ENCODE measurements around the gene ADGRV1.

The ADGRV1 gene

GRCh38 chr5:90803381-90803780 is 244.8 kb downstream of the ADGRV1 start:
- Histone ChIP-seq H3K27me3 (replicated peaks; ENCODE audit: control insufficient read depth, insufficient read depth, low read length) (no peaks in the 10 kb centered on the region; the same call in 1 of the 2 replicates), H3K36me3 (ENCODE audit: control insufficient read depth, insufficient read depth, low read length) (no peaks in the 10 kb centered on the region), H3K4me3 (replicated peaks; ENCODE audit: low read depth, low read length) (no peak overlapping the region)
- TF ChIP-seq, protein P1, sequence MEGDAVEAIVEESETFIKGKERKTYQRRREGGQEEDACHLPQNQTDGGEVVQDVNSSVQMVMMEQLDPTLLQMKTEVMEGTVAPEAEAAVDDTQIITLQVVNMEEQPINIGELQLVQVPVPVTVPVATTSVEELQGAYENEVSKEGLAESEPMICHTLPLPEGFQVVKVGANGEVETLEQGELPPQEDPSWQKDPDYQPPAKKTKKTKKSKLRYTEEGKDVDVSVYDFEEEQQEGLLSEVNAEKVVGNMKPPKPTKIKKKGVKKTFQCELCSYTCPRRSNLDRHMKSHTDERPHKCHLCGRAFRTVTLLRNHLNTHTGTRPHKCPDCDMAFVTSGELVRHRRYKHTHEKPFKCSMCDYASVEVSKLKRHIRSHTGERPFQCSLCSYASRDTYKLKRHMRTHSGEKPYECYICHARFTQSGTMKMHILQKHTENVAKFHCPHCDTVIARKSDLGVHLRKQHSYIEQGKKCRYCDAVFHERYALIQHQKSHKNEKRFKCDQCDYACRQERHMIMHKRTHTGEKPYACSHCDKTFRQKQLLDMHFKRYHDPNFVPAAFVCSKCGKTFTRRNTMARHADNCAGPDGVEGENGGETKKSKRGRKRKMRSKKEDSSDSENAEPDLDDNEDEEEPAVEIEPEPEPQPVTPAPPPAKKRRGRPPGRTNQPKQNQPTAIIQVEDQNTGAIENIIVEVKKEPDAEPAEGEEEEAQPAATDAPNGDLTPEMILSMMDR (IDR thresholded peaks at IDR 0.05; ENCODE audit: insufficient read depth, low read length, poor library complexity, severe bottlenecking) = no peak
- DNase-seq (ENCODE audit: extremely low read depth, insufficient read length) = no peak

- TF ChIP-seq, protein P1 (IDR thresholded peaks at IDR 0.05; ENCODE audit: insufficient read depth, low read length, poor library complexity, severe bottlenecking) = no peak
- H3K4me3 ChIP-seq (replicated peaks; ENCODE audit: low read depth, low read length) = no peak overlapping the region
Observed at GRCh38 chr5:90803876-90804275, 245.3 kb downstream of the ADGRV1 start.

GRCh38 chr5:90807496-90807895 is 248.9 kb downstream of the ADGRV1 start:
- DNase-seq (ENCODE audit: extremely low read depth, insufficient read length) = no peak
- Histone ChIP-seq H3K4me3 (replicated peaks; ENCODE audit: low read depth, low read length) (no peak overlapping the region), H3K27me3 (replicated peaks; ENCODE audit: control insufficient read depth, insufficient read depth, low read length) (no peaks in the 10 kb centered on the region; the same call in 1 of the 2 replicates), H3K36me3 (ENCODE audit: control insufficient read depth, insufficient read depth, low read length) (no peaks in the 10 kb centered on the region)
- TF ChIP-seq, protein P1 (IDR thresholded peaks at IDR 0.05; ENCODE audit: insufficient read depth, low read length, poor library complexity, severe bottlenecking) = no peak

More at GRCh38 chr5:90803876-90804275, 245.3 kb downstream of the ADGRV1 start:
- H3K27me3 ChIP-seq (replicated peaks; ENCODE audit: control insufficient read depth, insufficient read depth, low read length) = no peaks in the 10 kb centered on the region; the same call in 1 of the 2 replicates
- no peak for DNase-seq (ENCODE audit: extremely low read depth, insufficient read length)
- H3K36me3 ChIP-seq (ENCODE audit: control insufficient read depth, insufficient read depth, low read length) = no peaks in the 10 kb centered on the region

- no peaks in the 10 kb centered on the region for H3K36me3 ChIP-seq (ENCODE audit: control insufficient read depth, insufficient read depth, low read length)
- no peak for DNase-seq (ENCODE audit: extremely low read depth, insufficient read length)
- H3K27me3 ChIP-seq (replicated peaks; ENCODE audit: control insufficient read depth, insufficient read depth, low read length) = no peaks in the 10 kb centered on the region; the same call in 1 of the 2 replicates
- no peak overlapping the region for H3K4me3 ChIP-seq (replicated peaks; ENCODE audit: low read depth, low read length)
- TF ChIP-seq, protein P1 (IDR thresholded peaks at IDR 0.05; ENCODE audit: insufficient read depth, low read length, poor library complexity, severe bottlenecking) = no peak
Observed at GRCh38 chr5:90809311-90810056, 250.9 kb downstream of the ADGRV1 start.

- DNase-seq (ENCODE audit: extremely low read depth, insufficient read length) = no peak
- TF ChIP-seq, protein P1 (IDR thresholded peaks at IDR 0.05; ENCODE audit: insufficient read depth, low read length, poor library complexity, severe bottlenecking) = no peak
- no peak overlapping the region for H3K4me3 ChIP-seq (replicated peaks; ENCODE audit: low read depth, low read length)
- H3K27me3 ChIP-seq (replicated peaks; ENCODE audit: control insufficient read depth, insufficient read depth, low read length) = no peaks in the 10 kb centered on the region; the same call in 1 of the 2 replicates
- no peaks in the 10 kb centered on the region for H3K36me3 ChIP-seq (ENCODE audit: control insufficient read depth, insufficient read depth, low read length)
Observed at GRCh38 chr5:90810211-90810610, 251.6 kb downstream of the ADGRV1 start.

Data from GM06990 (cell line).